Measurements from ENCODE around the gene FLYWCH2.

FLYWCH2 gene

GRCh38 chr16:2860826-2861567 is 22.0 kb upstream of the FLYWCH2 start:
- no peak overlapping the region for H3K27ac ChIP-seq (ENCODE audit: low read depth, low read length, poor library complexity, severe bottlenecking)
- no peaks in the 10 kb centered on the region for H3F3A ChIP-seq (ENCODE audit: insufficient read depth, low read length)
- no peaks in the 10 kb centered on the region for H4K20me1 ChIP-seq (ENCODE audit: insufficient read depth, low read length)
- no peak overlapping the region for H3K9ac ChIP-seq (ENCODE audit: low read length)
- no peak overlapping the region for H3K4me3 ChIP-seq (ENCODE audit: low read depth, low read length, poor library complexity, severe bottlenecking)
- no peaks in the 10 kb centered on the region for H3K79me2 ChIP-seq (ENCODE audit: insufficient read depth, low read length)
- H3K4me2 ChIP-seq (ENCODE audit: low read length): no peak overlapping the region
- H2AFZ ChIP-seq (ENCODE audit: low read length): no peak overlapping the region
- no peaks in the 10 kb centered on the region for H3K36me3 ChIP-seq (ENCODE audit: insufficient read depth, low read length)
- no peaks in the 10 kb centered on the region for H3K4me1 ChIP-seq (ENCODE audit: insufficient read depth, low read length, severe bottlenecking)
- no peaks in the 10 kb centered on the region for H3K9me3 ChIP-seq (ENCODE audit: low read length)
- H3K9me2 ChIP-seq (ENCODE audit: low read depth, low read length): no peaks in the 10 kb centered on the region
- TF ChIP-seq CTCF (IDR thresholded peaks at IDR 0.05; ENCODE audit: low read length) (no peak), EZH2 (IDR thresholded peaks at IDR 0.05; ENCODE audit: borderline replicate concordance, low read length) (no peak)
- no peaks in the 10 kb centered on the region; the same call in 1 of the 2 replicates for H3K27me3 ChIP-seq (ENCODE audit: insufficient read depth, low read length)

- Histone ChIP-seq H3K79me2 (ENCODE audit: insufficient read depth, low read length) (no peaks in the 10 kb centered on the region), H3K27me3 (ENCODE audit: insufficient read depth, low read length) (no peaks in the 10 kb centered on the region; the same call in 1 of the 2 replicates), H3K27ac (ENCODE audit: low read depth, low read length, poor library complexity, severe bottlenecking) (no peak overlapping the region), H4K20me1 (ENCODE audit: insufficient read depth, low read length) (no peaks in the 10 kb centered on the region), H3K4me2 (ENCODE audit: low read length) (no peak overlapping the region), H3K4me1 (ENCODE audit: insufficient read depth, low read length, severe bottlenecking) (peaks cover 6% of the 10 kb centered on the region), H3F3A (ENCODE audit: insufficient read depth, low read length) (no peaks in the 10 kb centered on the region; the same call in 1 of the 2 replicates), H3K36me3 (ENCODE audit: insufficient read depth, low read length) (no peaks in the 10 kb centered on the region), H3K9me2 (ENCODE audit: low read depth, low read length) (no peaks in the 10 kb centered on the region), H3K4me3 (ENCODE audit: low read depth, low read length, poor library complexity, severe bottlenecking) (no peak overlapping the region), H2AFZ (ENCODE audit: low read length) (no peak overlapping the region), H3K9ac (ENCODE audit: low read length) (no peak overlapping the region), H3K9me3 (ENCODE audit: low read length) (no peaks in the 10 kb centered on the region)
- TF ChIP-seq CTCF (IDR thresholded peaks at IDR 0.05; ENCODE audit: low read length): no peak
- no peak for TF ChIP-seq EZH2 (IDR thresholded peaks at IDR 0.05; ENCODE audit: borderline replicate concordance, low read length)
Observed at GRCh38 chr16:2865651-2866050, 17.4 kb upstream of the FLYWCH2 start.

GRCh38 chr16:2866431-2866830 is 16.6 kb upstream of the FLYWCH2 start:
- no peak overlapping the region for H3K4me3 ChIP-seq (ENCODE audit: low read depth, low read length, poor library complexity, severe bottlenecking)
- TF ChIP-seq EZH2 (IDR thresholded peaks at IDR 0.05; ENCODE audit: borderline replicate concordance, low read length): no peak
- TF ChIP-seq CTCF (IDR thresholded peaks at IDR 0.05; ENCODE audit: low read length): no peak
- H3K36me3 ChIP-seq (ENCODE audit: insufficient read depth, low read length): no peaks in the 10 kb centered on the region
- H3K9me3 ChIP-seq (ENCODE audit: low read length): no peaks in the 10 kb centered on the region
- no peak overlapping the region for H2AFZ ChIP-seq (ENCODE audit: low read length)
- no peak overlapping the region for H3K9ac ChIP-seq (ENCODE audit: low read length)
- no peaks in the 10 kb centered on the region; the same call in 1 of the 2 replicates for H3F3A ChIP-seq (ENCODE audit: insufficient read depth, low read length)
- no peak overlapping the region for H3K27ac ChIP-seq (ENCODE audit: low read depth, low read length, poor library complexity, severe bottlenecking)
- no peaks in the 10 kb centered on the region for H3K79me2 ChIP-seq (ENCODE audit: insufficient read depth, low read length)
- no peaks in the 10 kb centered on the region for H4K20me1 ChIP-seq (ENCODE audit: insufficient read depth, low read length)
- no peaks in the 10 kb centered on the region for H3K9me2 ChIP-seq (ENCODE audit: low read depth, low read length)
- H3K4me1 ChIP-seq (ENCODE audit: insufficient read depth, low read length, severe bottlenecking): peaks cover 6% of the 10 kb centered on the region
- H3K4me2 ChIP-seq (ENCODE audit: low read length): no peak overlapping the region
- H3K27me3 ChIP-seq (ENCODE audit: insufficient read depth, low read length): no peaks in the 10 kb centered on the region

Measured in OCI-LY1 (cell line).